NCI-H82 treated with DMSO at 0.1 percent for 48 hours (cell line): ENCODE data around the gene THBS2.

Experiments used
- DNase-seq: peaks from one replicate; lab custom pipeline; 2025; ENCODE audit not compliant: unreplicated experiment; lab: John Stamatoyannopoulos, UW

Gene THBS2

DNA sequence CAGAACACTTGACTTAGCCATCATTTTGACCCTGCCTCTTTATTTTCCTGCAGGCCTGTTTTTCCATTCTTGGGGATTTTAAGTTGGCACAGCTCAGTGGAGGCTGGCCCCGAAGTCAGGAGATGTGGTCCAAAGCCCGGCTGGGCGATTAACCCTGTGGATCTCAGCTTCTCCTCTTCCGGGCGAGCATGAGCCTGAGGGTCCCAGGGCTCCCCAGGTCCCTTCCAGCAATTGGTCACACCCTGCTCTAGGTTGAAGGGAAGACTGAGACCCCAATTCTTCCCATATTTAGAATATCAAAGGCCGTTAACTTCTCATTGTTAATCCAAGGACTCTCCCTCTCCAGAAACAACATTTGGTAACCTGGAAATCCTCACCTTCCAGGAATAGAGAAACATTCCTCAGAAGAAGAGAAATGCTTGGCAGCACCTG lies 2.3 kb downstream of the THBS2 start:
- no peak for DNase-seq

DNA sequence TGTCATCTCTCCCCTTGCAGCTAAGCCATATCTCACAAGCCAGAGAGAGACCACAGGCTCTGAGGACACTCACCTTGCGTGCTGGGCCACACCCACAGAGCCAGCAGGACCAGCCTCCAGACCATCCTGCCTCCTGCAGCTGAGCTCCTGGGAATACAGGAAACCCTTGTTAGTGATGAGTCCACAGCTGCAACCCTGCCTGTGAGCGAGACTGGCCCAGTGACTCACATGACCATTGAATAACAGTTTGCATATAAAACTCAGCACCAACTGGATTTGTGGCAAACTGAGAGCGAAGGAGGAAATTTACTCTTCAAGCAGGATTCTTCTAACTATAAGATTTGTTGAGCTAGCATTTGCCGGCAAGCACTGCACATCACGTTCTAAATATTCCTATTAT lies 3.0 kb downstream of the THBS2 start:
- no peak for DNase-seq

DNA sequence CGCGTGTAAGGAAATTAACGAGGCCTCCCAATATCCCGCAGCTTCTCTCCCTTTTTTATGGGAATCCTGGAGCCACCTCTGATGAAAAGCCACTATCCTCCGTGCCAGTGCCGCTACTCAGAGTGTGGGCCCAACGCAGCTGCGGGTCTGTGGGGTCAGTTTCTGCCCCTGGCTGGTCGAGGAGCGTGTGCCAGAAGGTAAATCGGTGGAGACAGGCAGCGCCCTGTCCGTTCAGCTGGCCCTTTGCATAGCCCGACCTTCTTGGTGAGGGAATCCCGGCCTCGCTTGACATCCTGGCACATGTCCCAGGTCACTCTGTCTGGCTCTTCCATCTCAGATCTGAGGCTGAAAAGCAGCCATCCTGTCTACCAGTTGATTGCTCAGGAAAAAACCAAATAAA lies 4.6 kb downstream of the THBS2 start:
- DNase-seq: no peak

DNA sequence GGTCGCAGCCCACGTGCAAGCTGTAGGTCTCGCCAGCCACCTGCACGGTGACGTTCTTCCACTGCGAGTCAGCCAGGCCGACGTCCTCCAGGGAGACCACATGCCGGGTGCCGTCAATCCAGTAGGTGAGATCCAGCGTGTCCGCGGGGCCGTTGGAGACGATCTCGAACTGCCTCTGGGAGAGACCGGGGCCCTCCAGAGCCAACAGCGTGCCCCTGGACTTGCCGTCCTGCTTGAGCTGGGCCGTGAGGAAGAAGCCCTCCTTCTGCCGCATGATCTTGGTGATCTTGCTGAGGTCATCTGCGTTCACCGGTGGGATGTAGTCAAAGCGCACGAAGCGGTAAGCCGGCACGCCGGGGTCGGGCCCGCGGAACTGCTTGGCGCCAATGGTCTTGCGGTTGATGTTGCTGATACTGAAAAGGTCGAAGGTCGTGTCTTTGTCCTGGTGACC lies 5.1 kb downstream of the THBS2 start:
- no peak for DNase-seq

DNA sequence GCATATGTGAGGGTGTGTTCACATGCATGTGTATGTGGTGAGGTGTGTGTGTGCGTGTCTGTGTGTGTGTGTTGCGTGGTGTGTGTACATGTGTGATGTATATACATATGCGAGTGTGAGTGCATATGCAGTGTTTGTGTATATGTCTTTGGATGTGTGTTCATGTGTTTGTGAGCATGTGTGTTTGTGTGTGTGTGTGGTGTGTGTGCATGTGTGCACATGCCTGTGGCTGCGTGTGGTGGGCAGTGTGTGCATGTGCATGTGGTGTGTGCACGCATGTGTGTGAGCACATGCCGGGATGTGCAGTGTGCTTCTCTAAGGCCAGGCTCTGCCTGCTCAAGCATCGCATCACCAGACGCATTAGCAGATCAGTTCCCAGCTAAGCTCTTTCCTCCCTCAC lies 5.7 kb downstream of the THBS2 start:
- no peak for DNase-seq

DNA sequence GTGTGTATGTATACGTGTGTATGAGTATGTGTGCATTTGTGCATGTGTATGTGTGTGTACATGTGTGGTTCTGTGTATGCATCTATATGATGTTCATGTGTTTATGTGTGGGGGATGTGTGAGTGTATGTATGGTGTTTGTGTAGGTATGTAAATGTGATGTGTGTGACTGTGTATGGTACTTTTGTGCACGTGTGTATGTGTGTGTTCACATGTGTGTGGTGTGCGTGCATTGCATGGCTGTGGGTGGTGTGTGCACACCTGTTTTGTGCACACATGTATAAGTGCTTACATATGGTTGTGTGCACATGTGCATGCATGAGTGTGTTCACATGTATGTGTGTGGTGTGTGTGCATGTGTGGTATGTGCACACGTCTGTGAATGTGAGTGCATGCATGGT lies 6.2 kb downstream of the THBS2 start:
- no peak for DNase-seq

DNA sequence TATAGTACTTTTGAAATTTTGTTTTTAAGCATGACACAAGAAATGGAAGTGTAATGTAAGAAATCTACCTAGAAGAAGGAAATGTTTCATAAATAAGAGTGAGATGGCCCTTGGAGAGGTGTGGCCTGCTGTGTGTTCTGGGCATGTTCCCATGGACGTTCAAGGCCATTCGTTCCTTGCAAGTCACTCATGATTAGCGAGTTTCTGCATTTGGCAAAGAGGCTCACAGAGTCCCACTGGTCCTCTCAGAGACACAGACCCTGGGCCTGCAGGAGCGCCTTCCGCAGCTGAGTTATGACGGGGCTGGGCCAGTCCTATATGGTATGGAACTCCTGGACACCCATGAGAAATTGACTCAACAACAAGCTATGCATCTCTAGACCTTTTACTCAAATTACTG lies 7.2 kb downstream of the THBS2 start:
- no peak for DNase-seq

DNA sequence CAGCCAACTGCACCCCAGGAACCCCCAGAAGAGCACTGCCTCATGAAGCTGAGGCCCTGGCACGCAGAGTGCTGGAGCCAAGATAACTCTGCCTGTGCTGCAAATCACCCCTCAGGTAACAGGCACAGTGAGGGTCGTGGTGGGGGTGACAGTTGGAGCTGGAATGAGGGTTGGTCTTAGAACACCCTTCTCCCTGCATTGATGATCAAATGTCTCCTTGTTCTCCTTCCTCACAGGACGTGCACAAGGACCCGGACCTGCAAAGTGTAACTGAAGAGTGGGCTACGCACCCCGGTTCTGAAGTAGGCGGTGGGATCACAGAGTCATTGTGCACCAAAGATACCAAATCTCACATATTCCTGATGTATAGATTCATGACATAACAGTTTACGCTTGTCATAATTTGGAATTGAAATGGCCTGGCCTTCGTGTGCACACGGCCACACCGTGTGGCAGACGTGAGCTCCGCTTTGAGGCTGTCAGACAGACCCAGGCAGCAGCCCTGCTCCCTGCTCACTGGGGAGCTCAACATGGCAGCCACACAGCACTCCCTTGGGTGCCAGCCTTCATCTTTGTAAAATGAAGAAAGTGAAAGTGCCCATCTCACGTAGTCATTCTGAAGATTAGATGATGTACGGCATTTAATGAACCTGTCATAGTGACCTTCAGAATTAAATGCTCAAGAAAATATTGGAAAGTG lies 8.8 kb downstream of the THBS2 start:
- DNase-seq: no peak

DNA sequence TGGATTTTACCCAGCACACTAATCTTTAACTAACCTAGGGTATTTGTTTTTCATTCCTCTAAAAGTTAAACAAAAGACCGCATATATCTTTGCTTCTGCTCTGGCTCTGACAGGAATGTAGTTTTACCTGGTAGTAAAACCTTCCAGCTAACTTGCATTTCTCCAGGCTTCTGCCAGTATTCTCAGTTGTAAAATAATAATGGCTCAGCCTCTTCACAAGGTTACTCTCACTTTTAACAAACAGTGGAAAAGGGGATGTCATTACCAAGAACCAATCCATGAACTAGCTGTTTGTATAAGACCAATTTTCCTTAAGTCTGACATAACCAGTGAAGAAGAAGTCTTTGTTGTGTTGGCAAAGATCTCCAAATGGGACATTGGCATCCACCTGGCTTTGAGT lies 10.0 kb downstream of the THBS2 start:
- DNase-seq: no peak

DNA sequence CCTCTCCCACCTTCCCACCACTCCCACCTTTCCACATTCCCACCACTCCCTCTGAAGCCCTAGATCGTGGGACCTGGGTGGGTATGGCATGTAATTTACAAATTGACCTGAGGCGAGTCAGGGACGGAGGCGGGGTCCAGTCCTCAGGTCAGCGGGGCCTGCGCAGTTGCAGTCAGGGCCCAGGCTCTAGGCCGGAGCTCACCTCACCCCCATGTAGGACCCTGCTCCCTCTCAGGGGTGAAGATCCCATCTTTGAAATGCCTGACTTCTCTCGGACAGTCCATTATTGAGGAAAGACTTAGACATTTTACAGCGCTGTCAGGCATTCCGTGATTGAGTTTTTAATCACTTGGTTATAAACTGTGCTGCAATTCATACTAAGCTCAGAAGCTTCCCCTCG lies 10.5 kb downstream of the THBS2 start:
- no peak for DNase-seq

DNA sequence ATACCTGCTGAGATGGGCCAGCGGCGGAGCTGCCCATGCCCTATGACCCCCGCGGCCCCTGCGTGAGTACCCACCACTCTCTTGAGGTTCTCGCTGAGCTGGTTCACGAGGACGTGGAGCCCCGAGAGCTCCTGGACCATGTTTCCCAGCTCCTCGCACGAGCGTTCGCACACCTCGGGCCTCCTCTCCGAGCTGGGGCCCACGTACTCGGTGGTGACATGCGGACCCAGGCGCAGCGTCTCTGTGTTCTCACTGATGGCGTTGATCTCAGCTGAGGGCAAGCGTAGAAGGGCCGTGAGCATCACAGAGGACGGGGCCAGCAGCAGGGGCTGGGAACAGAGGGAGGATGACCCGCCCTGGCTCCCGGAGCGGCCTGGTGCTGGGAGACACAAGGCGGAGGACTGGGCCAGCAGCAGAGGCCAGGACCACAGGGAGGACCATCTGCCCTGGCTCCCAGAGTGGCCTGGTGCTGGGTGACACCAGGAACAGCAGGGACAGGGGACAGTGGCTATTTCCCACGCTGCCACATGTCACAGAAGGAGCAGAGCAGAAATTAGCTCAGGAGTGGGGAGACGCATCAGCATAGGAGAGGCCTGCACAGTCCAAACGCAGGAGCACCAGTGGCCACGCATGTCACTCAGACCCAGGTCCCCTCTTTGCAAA lies 11.8 kb downstream of the THBS2 start:
- DNase-seq: no peak

DNA sequence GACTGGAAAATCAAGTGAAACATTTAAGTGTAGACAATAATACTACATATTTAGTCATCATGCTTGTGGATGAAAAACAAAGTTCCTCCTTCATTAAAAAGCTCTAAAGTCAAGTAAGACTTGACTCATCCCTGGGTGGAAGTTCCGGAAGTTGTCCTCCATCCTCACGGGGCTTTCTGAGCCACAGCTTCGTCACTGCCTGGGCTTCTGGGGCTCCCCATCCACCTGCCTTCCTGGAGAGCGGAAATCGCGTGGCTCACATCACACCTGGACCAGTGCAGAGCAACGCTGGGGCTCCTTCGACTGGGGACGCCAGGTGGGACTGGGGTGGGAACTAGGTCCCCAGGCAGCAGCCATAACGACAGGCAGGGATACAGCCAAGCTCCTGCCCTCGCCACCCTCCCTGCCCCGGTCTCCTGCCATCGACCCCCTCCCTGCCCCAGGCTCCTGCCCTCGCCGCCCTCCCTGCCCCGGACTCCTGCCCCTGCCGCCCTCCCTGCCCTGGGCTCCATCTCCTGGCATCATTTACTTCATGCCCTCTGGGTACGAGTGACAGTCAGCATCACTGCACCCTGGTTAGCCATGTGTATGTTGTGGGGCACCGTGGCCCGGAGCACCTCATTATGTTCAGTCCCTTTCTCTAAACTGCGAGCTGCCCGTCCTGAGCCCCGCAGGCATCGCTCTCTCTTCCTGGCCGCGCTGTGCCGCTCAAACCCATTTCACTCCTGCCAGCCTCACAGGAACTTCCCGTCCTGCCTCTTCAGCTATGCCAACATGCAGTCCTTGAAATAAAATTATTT lies 12.9 kb downstream of the THBS2 start:
- DNase-seq: no peak

DNA sequence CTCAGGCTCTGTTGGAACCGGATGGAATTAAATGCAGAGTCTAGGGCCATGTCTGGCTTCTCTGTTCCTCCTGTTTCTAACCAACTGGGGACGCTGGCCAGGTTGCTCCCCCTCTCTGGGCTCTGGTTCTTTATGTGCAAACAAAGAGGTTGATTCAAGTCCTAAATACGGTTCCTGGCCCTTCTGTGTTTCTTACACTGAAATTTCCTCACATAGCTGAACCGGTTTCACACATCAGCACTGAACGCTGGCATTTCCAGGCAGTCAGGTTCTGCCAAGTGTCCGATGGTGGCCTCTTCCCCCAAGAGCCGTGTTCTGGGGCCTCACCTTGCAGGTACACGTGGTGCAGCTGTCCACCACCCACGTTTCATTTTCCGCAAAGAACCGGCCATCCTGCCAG lies 13.5 kb downstream of the THBS2 start:
- DNase-seq: no peak

DNA sequence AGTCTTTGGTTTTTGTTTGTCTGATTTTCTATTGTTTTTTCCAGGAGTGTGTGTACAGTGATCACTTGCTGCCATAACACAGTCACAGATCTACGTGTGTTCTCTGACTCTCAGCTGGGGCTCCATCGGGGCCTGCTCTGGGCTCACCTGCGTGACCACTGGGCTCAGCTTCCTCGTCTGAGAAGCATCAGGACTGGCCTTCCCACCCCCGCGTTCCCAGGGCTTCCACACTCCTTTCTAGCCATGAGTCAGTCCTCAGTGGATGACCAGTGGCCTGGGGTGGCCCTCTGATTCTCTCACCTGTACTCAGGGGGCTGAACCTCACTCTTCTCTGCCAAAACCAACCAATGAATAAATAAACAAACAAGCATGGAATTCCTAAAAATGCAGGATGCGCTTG lies 14.5 kb downstream of the THBS2 start:
- no peak for DNase-seq

DNA sequence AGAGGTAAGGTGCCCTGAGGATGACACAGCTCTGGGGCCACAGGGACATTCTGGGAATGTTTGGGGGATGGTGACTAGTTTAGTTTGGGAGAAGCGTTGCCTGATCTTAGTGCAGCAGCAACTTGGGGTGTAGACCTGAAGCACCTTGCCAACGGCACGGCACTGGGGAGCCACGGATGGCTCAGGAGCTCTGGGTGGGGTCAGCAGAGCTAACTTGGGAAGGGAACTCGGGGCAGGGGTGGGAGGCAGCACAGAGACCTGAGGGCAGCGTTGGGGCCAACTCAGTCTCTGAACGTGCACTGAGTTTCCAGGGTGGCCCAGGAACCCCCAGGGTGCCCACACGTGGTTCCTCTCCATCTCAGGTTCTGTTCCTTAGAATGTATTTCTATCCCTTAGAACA lies 14.9 kb downstream of the THBS2 start:
- DNase-seq: no peak

DNA sequence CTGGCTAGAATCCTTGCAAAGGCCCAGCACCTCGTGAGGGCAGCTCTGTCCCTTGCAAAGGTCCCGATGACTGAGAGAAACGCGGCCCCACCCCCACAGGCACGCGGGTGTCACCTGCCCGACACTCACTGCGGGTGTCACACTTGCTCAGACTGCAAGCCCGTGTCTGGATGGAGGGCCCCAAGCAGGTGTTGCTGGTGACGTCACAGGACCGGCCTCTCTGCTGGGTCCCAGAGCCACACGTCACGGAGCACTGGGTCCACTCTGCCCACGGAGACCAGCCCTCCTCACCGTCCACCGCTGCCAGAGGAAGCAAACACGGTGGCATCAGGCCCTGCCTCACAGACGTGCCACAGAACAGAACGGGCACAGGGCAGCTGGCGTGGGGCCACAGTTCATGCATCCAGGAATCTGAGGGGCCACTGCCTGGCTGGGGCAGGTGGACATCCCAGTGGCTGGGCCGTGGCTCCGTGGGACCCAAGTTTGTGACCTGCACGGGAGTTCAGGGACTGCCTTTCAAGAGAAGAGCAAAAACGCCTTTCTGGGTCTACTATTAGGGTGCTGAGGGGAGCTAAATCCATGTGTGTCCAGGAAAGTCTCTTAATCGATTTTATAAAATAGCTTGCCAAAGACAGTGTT lies 16.0 kb downstream of the THBS2 start:
- no peak for DNase-seq

DNA sequence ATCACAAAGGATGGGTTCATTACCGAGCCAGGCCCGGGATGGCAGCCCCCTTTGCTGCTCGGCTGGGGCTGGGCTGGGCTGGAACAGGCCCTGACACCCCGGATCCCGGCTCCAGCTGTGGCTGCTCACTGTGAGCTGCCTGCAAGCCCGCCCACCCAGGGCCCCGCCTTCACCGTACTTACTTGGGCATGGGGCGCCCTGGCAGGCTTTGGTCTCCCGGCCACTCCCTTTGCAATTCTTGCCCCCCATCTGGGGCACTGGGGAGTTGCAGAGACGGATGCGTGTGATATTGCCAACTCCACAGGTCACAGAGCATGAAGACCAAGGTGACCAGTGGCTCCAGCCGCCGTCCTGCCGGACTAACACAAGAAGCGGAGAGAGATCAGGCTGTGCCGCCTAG lies 16.7 kb downstream of the THBS2 start:
- DNase-seq: no peak

DNA sequence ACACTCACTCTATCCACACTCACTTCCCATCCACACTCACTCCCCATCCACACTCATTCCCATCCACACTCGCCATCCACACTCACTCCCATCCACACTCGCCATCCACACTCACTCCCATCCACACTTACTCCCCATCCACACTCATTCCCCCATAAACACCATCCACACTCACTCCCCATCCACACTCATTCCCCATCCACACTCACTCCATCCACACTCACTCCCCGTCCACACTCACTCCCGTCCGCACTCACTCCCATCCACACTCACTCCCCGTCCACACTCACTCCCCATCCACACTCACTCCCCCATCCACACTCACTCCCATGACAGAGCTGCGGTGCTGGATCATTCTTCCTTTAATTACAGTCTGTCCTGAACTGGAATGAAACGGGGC lies 17.1 kb downstream of the THBS2 start:
- no peak for DNase-seq

DNA sequence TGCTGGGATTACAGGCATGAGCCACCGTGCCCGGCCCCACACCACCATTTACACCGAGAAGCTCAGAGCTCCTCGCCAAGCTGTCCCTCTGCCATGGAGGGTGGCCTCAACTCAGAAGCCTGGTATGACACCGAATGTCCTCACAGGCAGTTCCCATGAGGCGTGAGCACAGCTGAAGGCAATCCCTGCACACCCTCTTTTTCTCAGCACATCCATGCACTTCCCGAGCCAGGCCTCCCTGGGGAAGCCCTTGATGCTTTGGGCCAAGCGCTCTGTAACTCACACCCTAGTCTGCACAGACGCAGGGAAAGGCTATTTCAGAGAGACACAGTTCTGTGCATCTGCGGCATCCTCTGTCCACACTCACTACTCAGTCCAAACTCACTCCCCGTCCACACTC lies 18.4 kb downstream of the THBS2 start:
- DNase-seq: no peak

DNA sequence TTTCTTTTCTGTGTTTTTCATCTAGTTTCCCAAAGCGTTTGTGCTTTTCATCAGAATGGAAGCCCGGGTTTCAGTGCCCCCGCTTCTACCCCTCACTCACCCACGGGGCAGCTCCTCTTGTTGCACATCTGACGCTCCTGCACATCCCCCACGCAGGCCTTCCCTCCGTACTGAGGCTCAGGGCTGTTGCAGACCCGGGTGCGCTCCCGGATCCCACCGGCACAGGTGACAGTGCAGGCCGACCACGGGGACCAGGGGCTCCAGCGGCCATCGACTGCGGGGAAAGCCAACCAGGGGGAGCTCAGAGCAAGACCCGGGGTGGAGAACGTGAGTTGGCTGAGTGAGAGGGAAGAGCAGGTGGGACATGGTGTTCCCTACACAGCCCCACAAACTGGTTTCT lies 19.0 kb downstream of the THBS2 start:
- no peak for DNase-seq

DNA sequence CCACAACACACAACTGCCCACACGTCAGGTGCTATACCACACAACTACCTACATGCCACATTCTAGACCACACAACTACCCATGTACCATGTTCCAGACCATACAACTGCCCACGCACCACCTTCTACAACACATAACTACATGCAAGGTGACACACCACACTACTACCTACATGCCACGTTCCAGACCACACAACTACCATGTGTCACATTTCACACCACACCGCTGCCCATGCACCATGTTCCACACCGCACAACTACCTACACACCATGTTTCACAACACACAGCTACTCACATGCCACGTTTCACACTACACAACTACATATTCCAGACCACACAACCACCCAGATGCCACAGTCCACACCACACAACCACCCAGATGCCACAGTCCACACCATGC lies 19.8 kb downstream of the THBS2 start:
- no peak for DNase-seq

DNA sequence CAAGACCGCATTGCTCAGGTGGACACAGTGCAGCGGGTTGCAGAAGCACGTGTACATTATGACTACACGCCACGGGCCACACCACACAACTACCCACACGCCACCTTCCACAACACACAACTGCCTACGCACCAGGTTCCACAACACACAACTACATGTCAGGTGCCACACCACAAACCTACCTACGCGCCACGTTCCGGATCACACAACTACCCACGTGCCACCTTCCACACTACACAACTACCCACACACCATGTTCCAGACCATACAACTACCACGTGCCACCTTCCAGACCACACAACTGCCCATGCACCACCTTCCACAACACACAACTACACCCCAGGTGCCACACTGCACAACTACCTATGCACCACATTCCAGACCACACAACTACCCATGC lies 20.5 kb downstream of the THBS2 start:
- DNase-seq: no peak
